Fibroblast of pulmonary artery (primary cell): ENCODE data around the gene PLK5.

Experiments
- DNase-seq: peaks from one replicate; pipeline ENCODE4 v3.0.0-alpha.2; 2010; ENCODE audit warnings: low read depth
- H3K4me3 ChIP-seq: replicated peaks from 2 replicates; pipeline ENCODE4 v1.5.1; 2011; ENCODE audit warnings: low read depth, mild to moderate bottlenecking, control low read depth, low read length, moderate library complexity
- CTCF ChIP-seq: IDR thresholded peaks from 2 replicates; pipeline ENCODE4 v1.5.1; 2011; ENCODE audit warnings: mild to moderate bottlenecking, control low read depth, low read length, inconsistent platforms; ENCODE audit errors: missing control alignments

Gene PLK5

GRCh38 chr19:1577929-1578618 is 54.2 kb downstream of the PLK5 start:
- DNase-seq = no peak
- no peak for TF ChIP-seq CTCF
- no peak overlapping the region for H3K4me3 ChIP-seq

GRCh38 chr19:1579222-1579621 is 55.3 kb downstream of the PLK5 start:
- no peak for TF ChIP-seq CTCF
- DNase-seq = no peak
- H3K4me3 ChIP-seq = no peak overlapping the region

GRCh38 chr19:1580382-1580781 is 56.5 kb downstream of the PLK5 start:
- H3K4me3 ChIP-seq = no peak overlapping the region
- no peak for TF ChIP-seq CTCF
- no peak for DNase-seq

- no peak overlapping the region for H3K4me3 ChIP-seq
- no peak for DNase-seq
- no peak for TF ChIP-seq CTCF
Measured at GRCh38 chr19:1580957-1581356, 57.1 kb downstream of the PLK5 start.

GRCh38 chr19:1582201-1582600 is 58.3 kb downstream of the PLK5 start:
- no peak for DNase-seq
- TF ChIP-seq CTCF = no peak
- no peak overlapping the region for H3K4me3 ChIP-seq

- TF ChIP-seq CTCF = no peak
- no peak for DNase-seq
- H3K4me3 ChIP-seq = no peak overlapping the region
Measured at GRCh38 chr19:1584500-1585242, 60.8 kb downstream of the PLK5 start.

GRCh38 chr19:1585243-1585580 is 61.3 kb downstream of the PLK5 start:
- DNase-seq = no peak
- no peak overlapping the region for H3K4me3 ChIP-seq
- TF ChIP-seq CTCF = no peak
